ENCODE data around the gene KRTAP10-6.
"Not testable (repeated sequence)": the region's sequence is repeated elsewhere in the genome, so short reads cannot be mapped to it uniquely, and the experiment has no call there.

The KRTAP10-6 gene

GRCh38 chr21:44558695-44559094 lies 33.6 kb downstream of the KRTAP10-6 start, which contains the start of gene KRTAP10-3:
TSS of gene KRTAP10-3 (minus strand) at chr21:44558795. CDS start at chr21:44558715, 80 bp downstream.
- H3K9me3 ChIP-seq (ENCODE audit: insufficient read depth, low read length), result no peaks in the 10 kb centered on the region
- no peaks in the 10 kb centered on the region for H3K27me3 ChIP-seq (ENCODE audit: low read length)
- H3K9ac ChIP-seq (ENCODE audit: low read length), result no peak within 1 kb of the TSS
- no peaks in the 10 kb centered on the region for H3K36me3 ChIP-seq (ENCODE audit: low read length)
- H3K9me2 ChIP-seq (replicated peaks; ENCODE audit: insufficient read depth, low read length), result no peaks in the 10 kb centered on the region
- H4K20me1 ChIP-seq (ENCODE audit: low read depth, low read length), result no peaks in the 10 kb centered on the region
- H3K27ac ChIP-seq (ENCODE audit: low read depth, low read length), result no peak within 1 kb of the TSS
- no peak within 1 kb of the TSS for H3K4me3 ChIP-seq (ENCODE audit: insufficient read depth, low read length, poor library complexity, severe bottlenecking)
- no peaks in the 10 kb centered on the region for H3K79me2 ChIP-seq (ENCODE audit: insufficient read depth, low read length)
- no peak within 1 kb of the TSS for H3K4me2 ChIP-seq (ENCODE audit: low read depth, low read length, poor library complexity, severe bottlenecking)
- no peak within 1 kb of the TSS for H2AFZ ChIP-seq (ENCODE audit: low read depth, low read length, severe bottlenecking)
- no peak for TF ChIP-seq EZH2phosphoT487 (conservative IDR thresholded peaks at IDR 0.05; ENCODE audit: low read length)
- TF ChIP-seq CTCF (IDR thresholded peaks at IDR 0.05; ENCODE audit: insufficient read depth, low read length, poor library complexity, severe bottlenecking), result no peak
- H3F3A ChIP-seq (ENCODE audit: insufficient read depth), result no peaks in the 10 kb centered on the region

GRCh38 chr21:44558329-44558675 lies 34.0 kb downstream of the KRTAP10-6 start:
- H2AFZ ChIP-seq (ENCODE audit: low read depth, low read length, severe bottlenecking); H3K9me2 ChIP-seq (replicated peaks; ENCODE audit: insufficient read depth, low read length); H3K27me3 ChIP-seq (ENCODE audit: low read length); H3K9me3 ChIP-seq (ENCODE audit: insufficient read depth, low read length); H3K27ac ChIP-seq (ENCODE audit: low read depth, low read length); H3K4me3 ChIP-seq (ENCODE audit: insufficient read depth, low read length, poor library complexity, severe bottlenecking); H4K20me1 ChIP-seq (ENCODE audit: low read depth, low read length); H3K79me2 ChIP-seq (ENCODE audit: insufficient read depth, low read length); H3K4me2 ChIP-seq (ENCODE audit: low read depth, low read length, poor library complexity, severe bottlenecking); H3K36me3 ChIP-seq (ENCODE audit: low read length); H3F3A ChIP-seq (ENCODE audit: insufficient read depth); H3K9ac ChIP-seq (ENCODE audit: low read length): not testable (repeated sequence)

GRCh38 chr21:44557491-44558328 lies 34.6 kb downstream of the KRTAP10-6 start:
- H3K9me2 ChIP-seq (replicated peaks; ENCODE audit: insufficient read depth, low read length), result no peaks in the 10 kb centered on the region
- no peaks in the 10 kb centered on the region for H3K79me2 ChIP-seq (ENCODE audit: insufficient read depth, low read length)
- H4K20me1 ChIP-seq (ENCODE audit: low read depth, low read length), result no peaks in the 10 kb centered on the region
- H3K9me3 ChIP-seq (ENCODE audit: insufficient read depth, low read length), result no peaks in the 10 kb centered on the region
- no peaks in the 10 kb centered on the region for H3F3A ChIP-seq (ENCODE audit: insufficient read depth)
- no peak overlapping the region for H3K27ac ChIP-seq (ENCODE audit: low read depth, low read length)
- H3K36me3 ChIP-seq (ENCODE audit: low read length), result no peaks in the 10 kb centered on the region
- no peaks in the 10 kb centered on the region for H3K27me3 ChIP-seq (ENCODE audit: low read length)
- H3K4me3 ChIP-seq (ENCODE audit: insufficient read depth, low read length, poor library complexity, severe bottlenecking), result no peak overlapping the region
- no peak overlapping the region for H3K4me2 ChIP-seq (ENCODE audit: low read depth, low read length, poor library complexity, severe bottlenecking)
- no peak for TF ChIP-seq CTCF (IDR thresholded peaks at IDR 0.05; ENCODE audit: insufficient read depth, low read length, poor library complexity, severe bottlenecking)
- no peak for TF ChIP-seq EZH2phosphoT487 (conservative IDR thresholded peaks at IDR 0.05; ENCODE audit: low read length)
- no peak overlapping the region for H2AFZ ChIP-seq (ENCODE audit: low read depth, low read length, severe bottlenecking)
- no peak overlapping the region for H3K9ac ChIP-seq (ENCODE audit: low read length)

- H3K27me3 ChIP-seq (ENCODE audit: low read length), result no peaks in the 10 kb centered on the region
- no peak overlapping the region for H3K4me2 ChIP-seq (ENCODE audit: low read depth, low read length, poor library complexity, severe bottlenecking)
- H3K9me2 ChIP-seq (replicated peaks; ENCODE audit: insufficient read depth, low read length), result no peaks in the 10 kb centered on the region
- TF ChIP-seq CTCF (IDR thresholded peaks at IDR 0.05; ENCODE audit: insufficient read depth, low read length, poor library complexity, severe bottlenecking), result no peak
- TF ChIP-seq EZH2phosphoT487 (conservative IDR thresholded peaks at IDR 0.05; ENCODE audit: low read length), result no peak
- no peaks in the 10 kb centered on the region for H4K20me1 ChIP-seq (ENCODE audit: low read depth, low read length)
- no peak overlapping the region for H3K9ac ChIP-seq (ENCODE audit: low read length)
- H3K9me3 ChIP-seq (ENCODE audit: insufficient read depth, low read length), result no peaks in the 10 kb centered on the region
- H3K36me3 ChIP-seq (ENCODE audit: low read length), result no peaks in the 10 kb centered on the region
- H3K4me3 ChIP-seq (ENCODE audit: insufficient read depth, low read length, poor library complexity, severe bottlenecking), result no peak overlapping the region
- H3K79me2 ChIP-seq (ENCODE audit: insufficient read depth, low read length), result no peaks in the 10 kb centered on the region
- H3F3A ChIP-seq (ENCODE audit: insufficient read depth), result no peaks in the 10 kb centered on the region
- H3K27ac ChIP-seq (ENCODE audit: low read depth, low read length), result no peak overlapping the region
- no peak overlapping the region for H2AFZ ChIP-seq (ENCODE audit: low read depth, low read length, severe bottlenecking)
These were observed 35.4 kb downstream of the KRTAP10-6 start for GRCh38 chr21:44556879-44557278.
